Stimulated activated naive CD8-positive, alpha-beta T cell treated with anti-CD3 and anti-CD28 coated beads, Interleukin-15, amount 100 ng/mL, for 72 hours (primary cell): Measurements from ENCODE around the gene VSIG10L2.

ENCODE experiments used
- ATAC-seq: fragments of 150-1000 bp; cut with Tn5 transposase; 2 replicates; pipeline ENCODE4 v1.10.0; 2021; ENCODE audit warnings: mild to moderate bottlenecking, moderate library complexity
- DNase-seq, 2 donors: peaks; one replicate each; pipeline ENCODE4 v3.0.0; 2021 to 2022
- H3K27ac Mint-ChIP-seq, 2 donors: one replicate each; pipeline ENCODE4 v1.8.0; 2022; ENCODE audit warnings: mild to moderate bottlenecking in 2 of 2, mixed read lengths in 2 of 2, moderate library complexity in 2 of 2
- H3K27me3 Mint-ChIP-seq: one replicate; pipeline ENCODE4 v1.8.0; 2022; ENCODE audit warnings: mixed read lengths
- H3K4me1 Mint-ChIP-seq: one replicate; pipeline ENCODE4 v1.8.0; 2022; ENCODE audit warnings: mild to moderate bottlenecking, mixed read lengths
- H3K4me3 Mint-ChIP-seq, 2 donors: one replicate each; pipeline ENCODE4 v1.8.0; 2022; ENCODE audit warnings: mild to moderate bottlenecking in 2 of 2, mixed read lengths in 2 of 2, moderate library complexity in 1 of 2
- H3K9me3 Mint-ChIP-seq, 2 donors: one replicate each; pipeline ENCODE4 v1.8.0; 2022; ENCODE audit warnings: mixed read lengths in 2 of 2

Gene VSIG10L2

DNA sequence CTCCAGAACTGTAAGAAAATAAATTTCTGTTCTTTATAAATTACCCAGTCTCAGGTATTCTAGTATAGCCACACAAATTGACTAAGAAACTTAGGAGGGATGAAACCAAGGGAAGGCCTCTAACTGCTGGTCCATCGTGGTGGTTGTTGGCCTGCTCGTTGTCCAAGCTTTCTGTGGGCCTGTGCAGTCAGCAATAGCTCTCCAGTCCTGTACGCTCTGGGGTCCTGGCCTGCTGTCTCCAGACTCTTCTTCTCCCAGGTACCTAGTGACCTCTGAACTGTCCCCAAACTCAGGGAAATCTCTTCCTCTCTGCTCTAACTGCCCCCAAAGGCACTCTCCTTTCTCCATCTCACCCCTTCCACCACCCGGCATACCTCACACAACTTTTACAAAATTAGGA lies 5.7 kb upstream of the VSIG10L2 start:
- Mint-ChIP-seq H3K27me3 (peaks cover 8% of the 10 kb centered on the region), H3K27ac (no peak overlapping the region), H3K4me1 (peaks cover 17% of the 10 kb centered on the region), H3K4me3 (no peak overlapping the region), H3K9me3 (no peaks in the 10 kb centered on the region)
- DNase-seq (no peak), ATAC-seq (no peak)

DNA sequence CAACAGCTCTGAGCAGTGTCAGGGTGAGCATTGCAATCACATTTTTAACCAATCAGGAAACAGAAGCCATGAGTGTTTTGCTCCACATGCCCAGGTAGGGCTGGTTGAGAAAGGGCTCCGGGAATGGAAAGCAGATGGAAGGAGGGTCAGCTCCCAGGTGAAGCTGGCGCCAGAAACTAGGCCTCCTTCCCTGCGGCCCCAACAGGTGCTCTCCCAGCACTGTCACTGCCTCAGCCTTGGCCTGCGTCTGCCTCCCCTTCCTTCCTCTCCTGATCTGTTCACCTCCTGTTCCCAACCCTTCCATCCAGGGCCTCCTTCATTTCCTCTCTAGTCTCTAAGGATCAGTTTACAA lies 4.6 kb upstream of the VSIG10L2 start:
- ATAC-seq = no peak
- Mint-ChIP-seq H3K9me3 (no peaks in the 10 kb centered on the region), H3K4me1 (peaks cover 17% of the 10 kb centered on the region), H3K4me3 (no peak overlapping the region), H3K27me3 (peaks cover 8% of the 10 kb centered on the region), H3K27ac (peak overlapping the region in 1 of 2 donors; percentile 29)
- no peak for DNase-seq

DNA sequence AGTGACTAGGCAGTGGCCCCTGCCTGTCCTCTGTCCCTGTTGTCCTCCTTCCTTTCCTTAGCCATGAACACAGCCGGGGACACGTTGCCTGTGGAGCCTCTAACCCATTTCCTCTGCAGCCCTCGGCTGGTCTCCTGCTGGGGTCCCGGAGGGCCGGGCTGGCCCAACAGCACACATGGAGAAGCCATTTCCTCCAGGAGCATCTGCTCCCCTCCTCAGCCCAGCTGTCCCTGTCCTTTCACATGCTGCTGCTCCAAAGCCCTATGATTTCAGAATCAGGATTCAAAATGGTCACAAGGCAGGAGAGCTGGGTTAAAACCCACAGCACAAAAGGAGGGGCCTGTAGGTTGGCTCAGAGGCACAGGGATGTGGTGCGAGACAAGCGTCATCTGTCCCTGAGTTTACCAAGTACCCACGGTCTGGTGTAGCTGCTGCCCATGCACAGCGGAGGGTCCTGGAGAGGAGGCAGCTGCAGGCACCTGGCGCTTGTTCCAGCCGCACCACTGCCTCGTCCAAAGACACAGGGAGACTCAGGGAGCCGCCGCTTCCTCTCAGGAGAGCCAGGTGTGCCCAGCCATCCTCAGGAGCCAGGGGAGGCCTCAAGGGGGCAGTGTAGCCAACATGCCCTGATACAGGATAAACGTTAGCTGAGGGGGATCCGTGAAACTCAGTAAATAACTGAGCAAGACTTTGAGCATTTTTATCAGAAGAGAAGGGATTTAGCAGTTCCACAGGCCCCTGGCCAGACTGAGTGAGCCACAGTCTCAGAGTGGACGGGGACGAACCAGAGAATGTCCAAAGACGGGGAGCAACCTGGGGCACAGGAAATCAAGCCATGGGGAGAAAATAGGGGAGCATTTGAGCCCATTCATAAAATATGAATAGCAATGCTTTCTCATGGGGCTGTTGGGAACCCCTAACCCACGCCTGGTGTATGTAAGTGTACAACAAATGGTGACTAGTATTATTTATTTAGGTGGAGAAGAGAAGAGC lies 3.9 kb upstream of the VSIG10L2 start:
- no peaks in the 10 kb centered on the region for H3K9me3 Mint-ChIP-seq
- H3K4me3 Mint-ChIP-seq = peak overlapping the region in 1 of 2 donors; percentile 20
- peak; percentile 35 to 45 for DNase-seq
- peak overlapping the region; percentile 21 to 23 for H3K27ac Mint-ChIP-seq
- peaks cover 8% of the 10 kb centered on the region for H3K27me3 Mint-ChIP-seq
- ATAC-seq = peak; percentile 75
- peaks cover 17% of the 10 kb centered on the region for H3K4me1 Mint-ChIP-seq

DNA sequence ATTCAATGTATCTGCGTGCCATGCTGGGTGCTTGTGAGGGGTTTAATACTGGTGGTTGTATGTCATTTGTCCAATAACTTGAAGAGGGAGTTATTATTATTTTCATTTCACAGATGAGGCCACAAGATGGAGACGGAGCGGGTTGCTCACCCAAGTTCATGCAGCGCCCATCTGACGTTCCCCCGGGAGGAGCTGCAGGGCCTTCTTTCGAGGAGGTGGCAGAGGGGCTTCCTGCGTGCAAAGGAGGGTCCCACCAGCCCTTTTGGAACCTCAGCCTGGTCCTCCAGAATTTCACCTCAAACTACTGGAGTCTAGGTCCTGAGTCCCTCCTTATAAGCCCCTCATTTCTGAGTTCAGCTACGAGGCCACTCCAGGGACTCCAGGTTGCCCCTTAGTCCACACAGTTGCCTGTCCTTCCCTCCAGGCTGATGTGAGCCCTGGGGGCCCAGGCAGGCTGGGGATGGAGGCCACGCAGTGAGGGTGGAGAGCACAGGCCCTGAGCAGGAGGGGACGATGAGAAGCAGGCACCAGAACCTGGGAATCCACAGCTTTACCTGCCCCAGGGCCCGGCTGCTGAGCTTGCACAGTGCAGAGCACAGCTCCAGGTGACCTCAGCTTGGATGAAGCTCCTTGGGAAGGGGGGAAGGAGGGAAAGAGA lies 2.9 kb upstream of the VSIG10L2 start:
- Mint-ChIP-seq H3K4me3 (no peak overlapping the region), H3K9me3 (no peaks in the 10 kb centered on the region), H3K27ac (no peak overlapping the region), H3K4me1 (peaks cover 17% of the 10 kb centered on the region), H3K27me3 (peaks cover 8% of the 10 kb centered on the region)
- no peak for DNase-seq
- ATAC-seq = no peak

DNA sequence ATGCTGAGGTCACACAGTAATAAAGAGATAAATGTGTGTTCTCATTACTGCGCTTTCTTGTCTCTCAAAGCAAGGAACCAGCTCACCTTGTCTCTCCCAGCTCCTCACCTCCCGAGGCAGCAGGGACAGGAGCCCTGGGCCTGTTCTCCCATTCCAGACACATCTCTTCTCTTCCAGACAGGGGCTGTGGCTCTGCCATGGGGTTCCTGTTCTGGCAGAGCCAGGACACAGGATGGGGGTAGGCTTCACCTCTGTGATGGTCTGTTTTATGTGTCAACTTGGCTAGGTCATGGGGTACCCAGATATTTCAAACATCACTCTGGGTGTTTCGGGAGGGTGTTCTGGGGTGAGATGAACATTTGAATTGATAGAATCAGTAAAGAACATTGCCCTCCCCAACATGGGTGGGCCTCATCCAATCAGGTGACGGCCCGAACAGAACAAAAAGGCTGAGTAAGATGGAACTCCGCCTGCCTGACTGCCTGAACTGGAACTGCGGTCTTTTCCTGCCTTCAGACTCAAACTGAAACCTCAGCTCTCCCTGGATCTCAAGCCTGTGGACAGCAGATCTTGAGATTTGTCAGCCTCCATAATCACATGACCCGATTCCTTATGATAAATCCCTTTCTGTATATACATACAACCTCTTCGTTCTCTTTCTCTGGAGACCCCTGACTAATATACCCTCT lies 2.0 kb upstream of the VSIG10L2 start:
- Mint-ChIP-seq H3K4me3 (no peak overlapping the region), H3K9me3 (no peaks in the 10 kb centered on the region), H3K4me1 (peaks cover 10% of the 10 kb centered on the region), H3K27ac (no peak overlapping the region), H3K27me3 (peaks cover 8% of the 10 kb centered on the region)
- no peak for ATAC-seq
- no peak for DNase-seq

DNA sequence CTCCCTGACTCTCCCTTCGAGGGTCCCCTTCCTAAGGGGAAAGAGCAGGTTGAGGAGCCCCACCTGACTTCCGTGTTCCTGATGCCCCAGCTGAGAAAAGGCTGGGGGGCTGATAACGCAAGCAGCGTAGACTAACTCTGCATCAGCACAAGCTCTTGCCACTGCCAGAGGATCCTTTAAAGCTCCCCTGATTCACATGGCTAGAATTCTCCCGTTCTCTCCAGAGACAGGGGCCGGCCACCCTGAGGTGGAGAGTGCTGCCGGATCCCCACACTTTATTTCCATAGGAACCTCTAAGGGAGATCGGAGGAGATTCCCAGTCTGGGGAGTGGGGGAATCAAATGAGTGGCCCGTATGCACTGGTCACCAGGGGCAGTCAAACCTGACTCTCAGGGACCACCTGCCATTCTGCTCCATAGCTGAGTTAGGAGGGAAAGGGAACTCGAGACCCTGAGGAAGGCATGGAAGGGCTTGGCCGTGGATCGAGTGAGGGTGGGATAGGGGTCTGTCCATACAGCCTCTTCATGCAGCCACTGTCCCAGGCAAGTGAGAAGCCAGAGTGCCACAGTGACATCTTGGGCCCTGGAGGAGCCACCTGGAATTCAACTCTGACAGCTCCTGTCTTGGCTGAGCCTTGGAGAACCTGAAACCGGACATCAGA lies 1.4 kb upstream of the VSIG10L2 start:
- ATAC-seq (no peak), DNase-seq (no peak)
- Mint-ChIP-seq H3K4me3 (no peak overlapping the region), H3K27me3 (peaks cover 8% of the 10 kb centered on the region), H3K27ac (no peak overlapping the region), H3K9me3 (no peaks in the 10 kb centered on the region), H3K4me1 (peaks cover 7% of the 10 kb centered on the region)

DNA sequence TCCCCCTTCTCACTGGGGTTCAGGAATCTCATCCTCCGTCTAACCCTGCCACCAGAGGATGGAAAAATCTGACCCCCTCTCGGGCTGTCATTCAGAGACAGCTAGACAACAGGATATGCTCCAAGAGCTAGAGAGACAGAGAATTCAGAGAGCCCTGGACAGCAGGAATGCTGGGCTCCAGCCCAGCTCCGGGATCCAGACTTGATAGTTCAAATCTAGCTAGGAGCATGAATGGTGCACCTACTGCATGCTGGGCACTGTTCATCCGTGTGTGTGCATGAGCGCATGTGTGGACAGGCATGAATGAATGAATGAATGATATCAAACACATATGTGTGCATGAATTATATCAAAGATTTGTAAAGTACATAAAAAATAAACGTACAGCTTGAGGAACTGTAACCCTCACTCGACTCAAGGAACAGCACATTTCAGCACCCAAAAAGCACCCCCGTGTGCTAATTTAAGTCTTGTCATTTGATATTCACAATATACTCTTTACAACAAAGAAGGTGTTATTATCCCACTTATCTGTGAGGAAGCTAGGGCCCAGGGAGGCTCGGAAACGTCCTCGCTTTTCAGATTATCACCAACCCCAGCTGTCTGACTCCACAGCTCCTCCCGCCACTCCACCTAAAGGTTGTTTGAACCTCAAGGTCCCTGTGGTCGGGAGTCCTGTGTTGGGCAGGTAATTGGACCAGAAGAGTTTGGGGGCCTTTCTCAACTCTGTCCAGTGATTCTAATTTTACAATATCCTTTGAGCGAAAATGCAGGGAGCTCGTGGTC lies 640 bp upstream of the VSIG10L2 start:
- H3K4me1 Mint-ChIP-seq = peaks cover 7% of the 10 kb centered on the region
- no peak overlapping the region for H3K4me3 Mint-ChIP-seq
- no peak for DNase-seq
- no peaks in the 10 kb centered on the region for H3K9me3 Mint-ChIP-seq
- peaks cover 8% of the 10 kb centered on the region for H3K27me3 Mint-ChIP-seq
- no peak overlapping the region for H3K27ac Mint-ChIP-seq
- no peak for ATAC-seq

DNA sequence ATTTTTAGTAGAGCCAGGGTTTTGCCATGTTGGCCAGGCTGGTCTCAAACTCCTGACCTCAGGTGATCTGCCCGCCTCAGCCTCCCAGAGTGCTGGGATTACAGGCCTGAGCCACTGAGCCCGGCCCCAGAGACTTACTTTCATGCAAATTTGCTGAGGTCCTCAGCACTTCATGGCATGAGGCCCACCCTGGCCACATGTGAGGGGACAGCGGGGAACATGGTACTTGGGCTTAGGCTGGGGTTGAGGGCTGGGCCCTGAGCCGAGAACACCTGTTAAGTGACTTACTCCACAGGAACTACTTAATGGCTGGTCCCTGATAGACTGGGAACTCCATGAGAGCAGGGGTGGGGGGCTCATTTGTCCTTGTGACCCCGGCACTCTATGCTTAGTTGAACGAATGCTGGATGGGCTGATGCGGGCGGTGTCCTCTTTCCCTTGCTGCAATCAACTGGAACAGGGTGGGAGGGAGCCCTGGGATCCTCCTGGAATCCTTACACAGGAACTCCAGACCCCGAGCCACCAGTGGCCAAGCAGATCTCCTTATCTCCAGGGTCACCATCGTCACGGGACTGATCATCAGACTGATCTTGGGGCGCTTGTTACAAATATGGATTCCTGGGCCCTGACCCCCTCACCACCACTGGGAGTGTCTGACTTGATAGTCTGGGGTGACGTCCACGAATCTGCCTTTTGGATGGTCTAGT lies 1.0 kb downstream of the VSIG10L2 start:
- Mint-ChIP-seq H3K9me3 (no peaks in the 10 kb centered on the region), H3K4me3 (no peak overlapping the region), H3K27me3 (peaks cover 8% of the 10 kb centered on the region), H3K4me1 (peaks cover 5% of the 10 kb centered on the region), H3K27ac (no peak overlapping the region)
- no peak for ATAC-seq
- no peak for DNase-seq

DNA sequence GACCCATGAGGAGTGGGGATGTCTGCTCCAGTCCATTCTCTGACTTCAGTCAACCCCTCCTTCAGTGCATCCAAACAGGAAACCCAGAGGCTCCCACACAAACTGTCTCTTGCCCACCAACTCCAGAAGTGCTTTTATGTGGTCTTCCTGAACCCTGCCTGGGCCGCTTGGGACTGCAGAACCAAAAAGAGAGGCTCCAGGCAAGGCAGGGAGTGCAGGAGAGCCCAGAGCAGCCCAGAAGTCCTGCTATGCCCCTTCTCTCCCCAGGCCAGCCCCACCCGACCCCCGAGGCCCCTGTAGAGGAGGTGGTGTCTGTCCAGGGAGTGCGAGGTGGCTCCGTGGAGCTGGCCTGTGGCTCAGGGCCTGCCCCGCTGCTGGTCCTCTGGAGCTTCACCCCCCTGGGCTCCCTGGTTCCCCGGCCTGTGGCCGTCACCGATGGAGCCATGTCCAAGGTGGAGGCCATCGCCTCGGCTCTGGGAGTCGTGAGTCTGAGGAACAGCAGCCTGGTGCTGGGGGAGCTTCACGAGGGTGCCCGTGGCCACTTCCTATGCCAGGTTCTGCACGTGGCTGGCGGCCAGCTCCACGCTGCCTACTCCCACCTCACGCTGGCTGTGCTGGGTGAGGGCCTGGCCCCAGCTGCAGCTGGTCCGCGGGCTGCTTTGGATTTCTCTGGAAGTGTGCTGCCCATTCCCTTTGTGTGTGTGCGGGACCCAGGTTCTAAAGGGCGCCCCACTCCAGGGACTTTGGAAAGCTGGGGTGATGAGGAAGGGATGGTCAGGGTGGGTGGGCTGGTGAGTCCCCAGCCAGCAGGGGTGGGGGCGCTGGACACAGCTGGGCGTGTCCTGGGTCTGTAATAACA lies 1.8 kb downstream of the VSIG10L2 start:
- no peak overlapping the region for H3K27ac Mint-ChIP-seq
- DNase-seq (no peak), ATAC-seq (no peak)
- peaks cover 8% of the 10 kb centered on the region for H3K27me3 Mint-ChIP-seq
- H3K4me1 Mint-ChIP-seq = no peaks in the 10 kb centered on the region
- H3K9me3 Mint-ChIP-seq = no peaks in the 10 kb centered on the region
- no peak overlapping the region for H3K4me3 Mint-ChIP-seq

DNA sequence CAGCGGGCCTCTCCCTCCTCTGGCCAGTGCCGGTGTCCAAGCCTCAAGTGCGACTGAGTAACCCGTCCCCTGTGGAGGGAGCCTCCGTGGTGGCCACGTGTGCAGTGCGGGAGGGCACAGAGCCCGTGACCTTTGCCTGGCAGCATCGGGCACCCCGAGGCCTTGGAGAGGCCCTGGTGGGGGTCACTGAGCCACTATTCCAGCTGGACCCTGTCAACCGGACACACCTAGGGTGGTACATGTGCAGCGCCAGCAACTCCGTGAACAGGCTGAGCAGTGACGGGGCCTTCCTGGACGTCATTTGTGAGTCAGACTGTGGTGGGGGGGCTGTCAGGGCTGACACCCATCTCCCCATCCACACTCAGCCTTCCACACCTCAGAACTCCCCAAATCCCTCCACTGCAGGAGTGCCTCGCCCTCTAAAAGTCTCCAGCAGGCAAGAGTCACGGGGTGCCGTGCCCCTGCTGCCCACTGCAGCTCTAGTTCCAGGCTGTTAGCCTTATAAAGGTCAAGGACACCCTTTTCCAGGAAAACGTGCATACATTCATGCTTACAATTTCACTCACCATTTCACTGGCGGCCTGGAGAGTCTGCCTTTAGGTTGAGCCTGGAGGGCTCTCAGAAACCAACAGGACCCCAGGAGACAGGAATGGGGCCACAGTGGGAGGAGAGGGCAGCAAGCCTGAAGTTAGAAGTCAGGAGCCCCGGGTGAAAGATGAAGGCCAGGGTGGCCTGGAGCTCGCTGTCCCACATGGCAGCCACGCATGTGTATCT lies 2.6 kb downstream of the VSIG10L2 start:
- peak; percentile 31 for ATAC-seq
- H3K4me3 Mint-ChIP-seq = no peak overlapping the region
- H3K27me3 Mint-ChIP-seq = peaks cover 8% of the 10 kb centered on the region
- no peaks in the 10 kb centered on the region for H3K9me3 Mint-ChIP-seq
- no peak overlapping the region for H3K27ac Mint-ChIP-seq
- DNase-seq = no peak
- no peaks in the 10 kb centered on the region for H3K4me1 Mint-ChIP-seq

DNA sequence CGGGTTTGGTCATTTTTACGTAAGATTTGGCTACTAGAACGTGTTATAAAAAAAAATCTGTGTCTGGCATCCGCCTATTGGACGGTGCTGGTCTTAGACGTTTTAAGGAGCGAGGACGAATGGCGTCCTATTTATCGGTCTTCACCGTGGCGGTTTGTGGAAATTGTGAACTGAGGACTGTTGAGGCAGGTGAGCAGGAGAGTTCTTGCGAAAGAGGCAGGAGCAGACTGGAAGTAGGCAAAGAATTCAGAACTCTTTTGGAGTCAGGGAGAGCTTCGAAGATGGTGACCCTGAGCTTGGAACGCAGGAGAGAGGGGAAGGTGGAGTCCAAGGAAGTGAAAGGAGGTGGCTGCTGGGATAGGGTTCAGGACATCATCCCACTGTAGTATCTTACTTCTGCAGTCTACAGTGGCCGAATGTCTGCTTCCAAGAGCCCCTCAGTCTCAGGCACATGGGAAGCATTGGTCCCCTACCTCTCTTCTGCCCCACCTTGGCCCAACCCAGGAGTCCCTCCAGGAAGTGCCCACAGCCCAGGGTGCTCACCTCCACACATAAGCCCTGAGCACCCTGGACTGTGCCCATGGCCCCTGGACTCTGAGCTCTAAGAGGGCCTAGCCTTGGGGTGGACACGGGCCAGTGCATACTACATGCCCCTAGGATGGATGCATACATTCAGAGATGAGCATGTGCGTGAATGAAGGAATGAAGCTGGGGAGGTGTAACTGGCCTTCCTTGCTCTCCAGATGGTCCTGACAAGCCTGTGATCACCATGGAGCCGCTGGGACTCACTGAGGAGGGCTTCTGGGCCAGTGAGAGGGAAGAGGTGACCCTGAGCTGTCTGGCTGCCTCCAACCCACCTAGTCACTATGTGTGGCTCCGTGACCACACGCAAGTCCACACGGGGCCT lies 3.7 kb downstream of the VSIG10L2 start:
- peak; percentile 31 for ATAC-seq
- Mint-ChIP-seq H3K27ac (no peak overlapping the region), H3K4me1 (no peaks in the 10 kb centered on the region), H3K27me3 (peaks cover 3% of the 10 kb centered on the region), H3K9me3 (no peaks in the 10 kb centered on the region), H3K4me3 (no peak overlapping the region)
- no peak for DNase-seq

DNA sequence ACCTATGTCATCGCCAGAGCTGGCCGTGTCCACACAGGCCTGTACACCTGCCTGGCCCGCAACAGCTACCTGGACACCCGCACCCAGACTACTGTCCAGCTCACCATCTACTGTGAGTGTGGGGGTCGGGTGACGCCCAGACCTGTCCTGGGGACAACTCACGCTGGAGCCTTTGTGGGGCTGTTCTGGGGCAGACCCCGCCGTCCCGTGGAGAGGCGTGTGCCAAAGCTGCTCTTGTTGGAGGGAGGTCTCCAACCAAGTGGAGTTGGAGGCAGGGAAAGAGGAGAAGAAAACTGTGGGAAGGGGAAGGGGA lies 4.3 kb downstream of the VSIG10L2 start:
- Mint-ChIP-seq H3K9me3 (no peaks in the 10 kb centered on the region), H3K4me3 (no peak overlapping the region), H3K27me3 (no peaks in the 10 kb centered on the region), H3K4me1 (no peaks in the 10 kb centered on the region), H3K27ac (peak overlapping the region in 1 of 2 donors; percentile 86)
- DNase-seq (no peak), ATAC-seq (no peak)
